B cell (primary cell): ENCODE results near the gene KLHL11. TPM values are rescaled to one million over a fixed set of nuclear protein-coding genes. Genes with fewer than 3 reads are reported as not detected.

Experiments used
- ATAC-seq: fragments of 200-7000 bp; cut with Tn5 transposase; one replicate; pipeline ENCODE4 v1.10.0; 2021; ENCODE audit warnings: low read depth, mild to moderate bottlenecking, moderate number of reproducible peaks, moderate library complexity
- CTCF ChIA-PET: fragments of 350-600 bp; sonication (Branson Sonifier 250); formaldehyde crosslinking; loops from one replicate; lab custom pipeline; 2021; ENCODE audit warnings: antibody characterized with exemption, inconsistent platforms; lab: Charles Lee
- POLR2A ChIA-PET: fragments of 350-600 bp; sonication (Branson Sonifier 250); formaldehyde crosslinking; loops from one replicate; lab custom pipeline; 2021; ENCODE audit warnings: antibody characterized with exemption; lab: Charles Lee
- DNase-seq: peaks from one replicate; pipeline ENCODE4 v3.0.0; 2013
- H2AFZ ChIP-seq: 2 replicates; pipeline ENCODE4 v1.6.1; 2012; ENCODE audit warnings: mild to moderate bottlenecking, low read depth, low read length; ENCODE audit not compliant: insufficient read depth, poor library complexity, severe bottlenecking
- H3K27ac ChIP-seq, 2 donors: 1 replicate in 1 of 2; 2 replicates in 1 of 2; pipeline ENCODE4 v1.5.1; 2012 to 2013; ENCODE audit warnings: low read length in 2 of 2, mild to moderate bottlenecking in 2 of 2, moderate library complexity in 1 of 2
- H3K27me3 ChIP-seq, 4 experiments: fragments of 200-600 bp in 1 of 4; sonication (generic) in 1 of 4; replicated peaks in 1 of 4; 1 replicate in 2 of 4; 2 replicates in 2 of 4; pipeline versions ENCODE4 v1.6.1 to v1.7.0; 2013 to 2016; ENCODE audit warnings: low read length in 3 of 4, mild to moderate bottlenecking in 2 of 4, mixed read lengths in 1 of 4, moderate library complexity in 1 of 4; ENCODE audit not compliant: insufficient read depth in 4 of 4, control insufficient read depth in 3 of 4; ENCODE audit errors: control extremely low read depth in 1 of 4
- H3K36me3 ChIP-seq, 2 experiments: replicated peaks in 1 of 2; 1 replicate in 1 of 2; 2 replicates in 1 of 2; pipeline versions ENCODE4 v1.6.1 to v1.7.1; 2013; ENCODE audit warnings: low read length in 1 of 2; ENCODE audit not compliant: insufficient read depth in 2 of 2, control insufficient read depth in 1 of 2; ENCODE audit errors: control extremely low read depth in 1 of 2, extremely low read depth in 1 of 2
- H3K4me1 ChIP-seq, 2 donors: fragments of 200-600 bp in 1 of 2; sonication (generic) in 1 of 2; 1 replicate in 1 of 2; 2 replicates in 1 of 2; pipeline versions ENCODE4 v1.5.1 to v1.6.1; 2013 to 2017; ENCODE audit warnings: low read length in 2 of 2; ENCODE audit not compliant: control insufficient read depth in 2 of 2, insufficient read depth in 2 of 2
- H3K4me2 ChIP-seq: replicated peaks from 2 replicates; pipeline ENCODE3; 2012; ENCODE audit warnings: mild to moderate bottlenecking, low read depth, low read length; ENCODE audit not compliant: poor library complexity, severe bottlenecking
- H3K4me3 ChIP-seq, 5 experiments: fragments of 200-600 bp in 1 of 5; sonication (generic) in 1 of 5; 1 replicate in 3 of 5; 2 replicates in 2 of 5; pipeline versions ENCODE4 v1.5.1 to v1.7.0; 2011 to 2016; ENCODE audit warnings: low read length in 4 of 5, mild to moderate bottlenecking in 4 of 5, low read depth in 2 of 5, control low read depth in 1 of 5, moderate library complexity in 1 of 5; ENCODE audit not compliant: insufficient read depth in 1 of 5; ENCODE audit errors: control extremely low read depth in 1 of 5, extremely low read depth in 1 of 5
- H3K79me2 ChIP-seq: fragments of 200-600 bp; sonication (generic); one replicate; pipeline ENCODE4 v1.6.0; 2016; ENCODE audit warnings: low read length; ENCODE audit not compliant: control insufficient read depth, insufficient read depth
- H3K9ac ChIP-seq: fragments of 200-600 bp; sonication (generic); 2 replicates; pipeline ENCODE4 v1.6.1; 2017; ENCODE audit warnings: mild to moderate bottlenecking, low read length, moderate library complexity
- H3K9me3 ChIP-seq, 3 donors: one replicate each; pipeline versions ENCODE4 v1.6.1 to v1.7.1; 2013; ENCODE audit warnings: low read length in 2 of 3; ENCODE audit not compliant: control insufficient read depth in 2 of 3, insufficient read depth in 1 of 3; ENCODE audit errors: control extremely low read depth in 1 of 3
- H4K20me1 ChIP-seq: 2 replicates; pipeline ENCODE4 v1.6.0; 2012; ENCODE audit warnings: mild to moderate bottlenecking, low read length; ENCODE audit not compliant: insufficient read depth, control insufficient read depth, poor library complexity, severe bottlenecking
- H3K27ac Mint-ChIP-seq: one replicate; pipeline ENCODE4 v1.8.0; 2021; ENCODE audit warnings: mixed read lengths
- H3K27me3 Mint-ChIP-seq: one replicate; pipeline ENCODE4 v1.8.0; 2021; ENCODE audit warnings: mixed read lengths
- H3K4me1 Mint-ChIP-seq: one replicate; pipeline ENCODE4 v1.8.0; 2021; ENCODE audit warnings: mixed read lengths
- H3K4me3 Mint-ChIP-seq: one replicate; pipeline ENCODE4 v1.8.0; 2021; ENCODE audit warnings: mixed read lengths
- H3K9me3 Mint-ChIP-seq: one replicate; pipeline ENCODE4 v1.8.0; 2022; ENCODE audit warnings: mixed read lengths; ENCODE audit not compliant: insufficient read depth
- CTCF ChIP-seq: fragments of 200-600 bp; IDR thresholded peaks from one replicate; pipeline ENCODE4 v1.8.0; 2022; ENCODE audit warnings: antibody characterized with exemption, mild to moderate bottlenecking
- EZH2 ChIP-seq: IDR thresholded peaks from 2 replicates; pipeline ENCODE4 v1.6.1; 2012; ENCODE audit warnings: borderline replicate concordance, low read depth, mild to moderate bottlenecking, moderate library complexity, low read length; ENCODE audit not compliant: insufficient read depth, poor library complexity, severe bottlenecking
- WGBS: methylation state at CpG from one replicate; pipeline ENCODE4 v1.1.5; 2013; ENCODE audit warnings: missing lambda C conversion rate; ENCODE audit not compliant: insufficient coverage; 5-methylcytosine and 5-hydroxymethylcytosine counted together
- intact Hi-C: fragments of 100-400 bp; cut with micrococcal nuclease; formaldehyde crosslinking; loops from one replicate; pipeline ENCODE4 v1.10.0; 2022
- polyA plus RNA-seq: library from polyadenylated mRNA; depleted of rRNA; stranded (reverse); fragments of >200 nt; gene quantifications from 2 replicates; pipeline ENCODE4 v1.2.3, GENCODE V29; 2012
- total RNA-seq, 2 donors: library from RNA; stranded (reverse); fragments of 120-200 nt in 1 of 2; gene quantifications; 1 replicate in 1 of 2; 2 replicates in 1 of 2; pipeline versions ENCODE4 v1.2.3 to v1.2.4, GENCODE V29; 2013 to 2022

The KLHL11 gene
- total and polyA plus RNA-seq, 2 donors (not counting 1 experiment from before 2014, with no cell fraction given) = 4.2 to 18.7 TPM

GRCh38 chr17:41892021-41892376, 26.8 kb upstream of the KLHL11 start:
- Mint-ChIP-seq H3K27ac (no peak overlapping the region), H3K4me1 (no peaks in the 10 kb centered on the region), H3K27me3 (no peaks in the 10 kb centered on the region), H3K4me3 (no peak overlapping the region), H3K9me3 (no peaks in the 10 kb centered on the region)
- Histone ChIP-seq H3K27me3 (no peaks in the 10 kb centered on the region), H3K4me2 (no peak overlapping the region), H3K9me3 (no peaks in the 10 kb centered on the region), H3K27ac (no peak overlapping the region), H4K20me1 (no peaks in the 10 kb centered on the region), H3K4me1 (no peaks in the 10 kb centered on the region), H3K9ac (no peak overlapping the region), H2AFZ (no peak overlapping the region), H3K4me3 (no peak overlapping the region), H3K79me2 (no peaks in the 10 kb centered on the region), H3K36me3 (peaks cover 0 to 75% of the 10 kb centered on the region in 2 experiments)
- CTCF ChIA-PET = no interaction called here
- TF ChIP-seq CTCF = no peak
- TF ChIP-seq EZH2 = no peak
- DNase-seq = no peak
- POLR2A ChIA-PET = no interaction called here
- 98% methylated on average over 4 of the region's 4 CpGs for WGBS
- no peak for ATAC-seq
- intact Hi-C loops = no loop called here

GRCh38 chr17:41891135-41892020, 26.2 kb upstream of the KLHL11 start:
- H3K79me2 ChIP-seq = no peaks in the 10 kb centered on the region
- H3K27ac ChIP-seq = no peak overlapping the region
- DNase-seq = no peak
- no peaks in the 10 kb centered on the region for H3K27me3 ChIP-seq
- H3K4me1 ChIP-seq = no peaks in the 10 kb centered on the region
- ChIA-PET POLR2A (no interaction called here), CTCF (interaction anchor here (0.6 kb wide), 1 partner anchor 133 kb away, joined by 4 read pairs; no protein-coding TSS in a partner anchor)
- peaks cover 0 to 72% of the 10 kb centered on the region in 2 experiments for H3K36me3 ChIP-seq
- Mint-ChIP-seq H3K4me3 (no peak overlapping the region), H3K4me1 (no peaks in the 10 kb centered on the region), H3K27me3 (no peaks in the 10 kb centered on the region), H3K9me3 (no peaks in the 10 kb centered on the region), H3K27ac (no peak overlapping the region)
- no peak overlapping the region for H3K9ac ChIP-seq
- 100% methylated on average over 2 of the region's 7 CpGs for WGBS
- no peaks in the 10 kb centered on the region for H4K20me1 ChIP-seq
- intact Hi-C loops = no loop called here
- no peak for ATAC-seq
- no peak overlapping the region for H2AFZ ChIP-seq
- H3K4me3 ChIP-seq = no peak overlapping the region
- TF ChIP-seq EZH2 = no peak
- TF ChIP-seq CTCF = no peak
- no peaks in the 10 kb centered on the region for H3K9me3 ChIP-seq
- H3K4me2 ChIP-seq = no peak overlapping the region
